Thyroid gland (tissue), 4 donors: ENCODE data around the gene BPIFB6. TPM values are rescaled to one million over a fixed set of nuclear protein-coding genes. Genes with fewer than 3 reads are reported as not detected.

Source experiments
- DNase-seq, 2 donors: peaks; one replicate each; pipeline ENCODE4 v3.0.0-alpha.2; 2019
- H3K27ac ChIP-seq, 3 donors: fragments of 200-600 bp; sonication (generic); 1 replicate in 2 of 3; 2 replicates in 1 of 3; pipeline ENCODE4 v1.5.1; 2016 to 2019; ENCODE audit warnings: mild to moderate bottlenecking in 1 of 3, moderate library complexity in 1 of 3
- H3K27me3 ChIP-seq: fragments of 200-600 bp; sonication (generic); one replicate; pipeline ENCODE4 v1.5.1; 2019
- H3K36me3 ChIP-seq, 2 donors: fragments of 200-600 bp; sonication (generic); one replicate each; pipeline ENCODE4 v1.5.1; 2016 to 2019
- H3K4me1 ChIP-seq, 2 donors: fragments of 200-600 bp; sonication (generic); one replicate each; pipeline ENCODE4 v1.5.1; 2017 to 2019
- H3K4me3 ChIP-seq, 3 donors: fragments of 200-600 bp; sonication (generic); replicated peaks in 1 of 3; 1 replicate in 2 of 3; 2 replicates in 1 of 3; pipeline ENCODE4 v1.5.1; 2016; ENCODE audit warnings: mild to moderate bottlenecking in 1 of 3
- H3K9me3 ChIP-seq: fragments of 200-600 bp; sonication (generic); one replicate; pipeline ENCODE4 v1.5.1; 2017
- CTCF ChIP-seq, 6 experiments: fragments of 200-600 bp in 3 of 6; fragments of 450-650 bp in 3 of 6; sonication (generic) in 3 of 6; IDR thresholded peaks; one replicate each; pipeline ENCODE4 v1.5.1; 2016 to 2019; ENCODE audit warnings: antibody characterized with exemption in 6 of 6, mild to moderate bottlenecking in 2 of 6, inconsistent platforms in 1 of 6, moderate library complexity in 1 of 6
- POLR2A ChIP-seq, 2 donors: fragments of 450-650 bp; IDR thresholded peaks; one replicate each; pipeline ENCODE4 v1.6.1; 2017; ENCODE audit warnings: antibody characterized with exemption in 2 of 2, mild to moderate bottlenecking in 2 of 2, moderate library complexity in 1 of 2
- WGBS, 2 donors: methylation state at CpG; one replicate each; pipeline ENCODE4 v1.1.5; 2017; 5-methylcytosine and 5-hydroxymethylcytosine counted together
- intact Hi-C: fragments of 100-400 bp; cut with DNase I; formaldehyde crosslinking; loops from one replicate; pipeline ENCODE4 v1.15.1; 2023
- total RNA-seq, 4 donors: library from RNA; depleted of rRNA; stranded (reverse); fragments of >200 nt; gene quantifications; one replicate each; pipeline ENCODE4 v1.2.3, GENCODE V29; 2016

The BPIFB6 gene
- total RNA-seq, 4 donors from 2014 or later, result not detected

- no peak for DNase-seq
- intact Hi-C loops, result loop anchor here (5.0 kb wide), 1 partner anchor 196 kb away; no protein-coding TSS in a partner anchor
- 71 to 74% methylated on average over 1 of the region's 1 CpG for WGBS, 2 donors
- Histone ChIP-seq H3K36me3 (no peaks in the 10 kb centered on the region), H3K4me3 (no peak overlapping the region), H3K27me3 (no peaks in the 10 kb centered on the region), H3K4me1 (no peaks in the 10 kb centered on the region), H3K9me3 (no peaks in the 10 kb centered on the region), H3K27ac (no peak overlapping the region)
- TF ChIP-seq CTCF (IDR thresholded peaks at IDR 0.05), result no peak
- TF ChIP-seq POLR2A (IDR thresholded peaks at IDR 0.05), result no peak
Measured at GRCh38 chr20:33093582-33093981, 62.1 kb downstream of the BPIFB6 start.

Other genes starting within 250 kb of the BPIFB6 start
- gene MAPRE1, start 211.7 kb upstream of the BPIFB6 start, total RNA-seq, result 100 to 1,000 TPM in 3 of 4 donors, 10 to 100 TPM in 1; 98.9 to 143 (median 110) TPM
- 1 to 10 TPM in 1 of 4 donors, under 1 TPM in 1, not detected in 2; 0.27 to 2.3 TPM for gene EFCAB8, start 172.7 kb upstream of the BPIFB6 start, total RNA-seq
- not detected for gene SUN5, start 27.2 kb upstream of the BPIFB6 start, total RNA-seq
- not detected for gene BPIFB2, start 23.9 kb upstream of the BPIFB6 start, total RNA-seq
- gene BPIFB3, start 22.3 kb downstream of the BPIFB6 start, total RNA-seq, result not detected
- gene BPIFB4, start 48.0 kb downstream of the BPIFB6 start, total RNA-seq, result not detected
- gene BPIFA2, start 136.5 kb downstream of the BPIFB6 start, total RNA-seq, result not detected
- gene BPIFA3, start 185.7 kb downstream of the BPIFB6 start, total RNA-seq, result not detected
- not detected for gene BPIFA1, start 204.3 kb downstream of the BPIFB6 start, total RNA-seq